HepG2 (cell line): Measurements from ENCODE around the gene KIAA0232. TPM values are rescaled to one million over a fixed set of nuclear protein-coding genes. Genes with fewer than 3 reads are reported as not detected.

ENCODE experiments used
- ATF5 ChIP-seq: sonication (generic); formaldehyde crosslinking; IDR thresholded peaks from 2 replicates; pipeline ENCODE4 v1.4.0; 2020; ENCODE audit warnings: mild to moderate bottlenecking, low read depth, missing genetic modification reagents
- CSRNP1 ChIP-seq: sonication (generic); formaldehyde crosslinking; IDR thresholded peaks from 2 replicates; pipeline ENCODE4 v1.8.1; 2023; ENCODE audit warnings: mild to moderate bottlenecking, missing genetic modification reagents
- EZH2 ChIP-seq: conservative IDR thresholded peaks from 2 replicates; pipeline ENCODE4 v1.6.1; 2012; ENCODE audit warnings: mild to moderate bottlenecking, low read depth, low read length, moderate library complexity
- HNRNPK ChIP-seq: fragments of 200-400 bp; formaldehyde crosslinking; IDR thresholded peaks from 2 replicates; pipeline ENCODE4 v1.6.1; 2018; ENCODE audit warnings: low read length, low read depth, moderate library complexity, mild to moderate bottlenecking; ENCODE audit not compliant: poor library complexity, severe bottlenecking
- JUNB ChIP-seq: sonication (generic); formaldehyde crosslinking; IDR thresholded peaks from 2 replicates; pipeline ENCODE4 v1.8.0; 2022; ENCODE audit warnings: missing genetic modification reagents, mild to moderate bottlenecking, borderline replicate concordance
- LCORL ChIP-seq, 2 experiments: fragments of 450-650 bp in 1 of 2; sonication (generic) in 1 of 2; formaldehyde crosslinking in 1 of 2; IDR thresholded peaks; 2 replicates each; pipeline versions ENCODE4 v1.5.0 to v1.6.1; 2017 to 2020; ENCODE audit warnings: antibody characterized with exemption in 1 of 2, missing genetic modification reagents in 1 of 2
- MAFK ChIP-seq, 2 experiments: IDR thresholded peaks in 1 of 2; conservative IDR thresholded peaks in 1 of 2; 2 replicates each; pipeline ENCODE4 v1.6.1; 2011; ENCODE audit warnings: improper control_type of control experiment in 2 of 2, low read length in 2 of 2
- MZF1 ChIP-seq: sonication (generic); formaldehyde crosslinking; IDR thresholded peaks from 2 replicates; pipeline ENCODE4 v1.8.1; 2023; ENCODE audit warnings: mild to moderate bottlenecking, missing genetic modification reagents, borderline replicate concordance
- NFIB ChIP-seq: sonication (generic); formaldehyde crosslinking; IDR thresholded peaks from 2 replicates; pipeline ENCODE4 v1.9.0; 2021; ENCODE audit warnings: missing genetic modification reagents, mild to moderate bottlenecking, borderline replicate concordance
- PLSCR1 ChIP-seq: sonication (generic); formaldehyde crosslinking; IDR thresholded peaks from 2 replicates; pipeline ENCODE4 v1.5.0; 2020; ENCODE audit warnings: missing genetic modification reagents, mild to moderate bottlenecking, borderline replicate concordance
- PRMT3 ChIP-seq: sonication (generic); formaldehyde crosslinking; IDR thresholded peaks from 2 replicates; pipeline ENCODE4 v1.8.1; 2022; ENCODE audit warnings: low read depth, mild to moderate bottlenecking, moderate library complexity, missing genetic modification reagents, borderline replicate concordance
- TEF ChIP-seq: sonication (generic); formaldehyde crosslinking; IDR thresholded peaks from 2 replicates; pipeline ENCODE4 v1.5.0; 2020; ENCODE audit warnings: missing genetic modification reagents
- ZBTB7A ChIP-seq: sonication (generic); formaldehyde crosslinking; IDR thresholded peaks from 2 replicates; pipeline ENCODE4 v1.8.0; 2022; ENCODE audit warnings: mild to moderate bottlenecking, missing genetic modification reagents
- ZNF235 ChIP-seq: sonication (generic); formaldehyde crosslinking; IDR thresholded peaks from 2 replicates; pipeline ENCODE4 v1.8.1; 2023; ENCODE audit warnings: mild to moderate bottlenecking, missing genetic modification reagents, borderline replicate concordance
- ZNF441 ChIP-seq: sonication (generic); formaldehyde crosslinking; IDR thresholded peaks from 2 replicates; pipeline ENCODE4 v1.7.0; 2021; ENCODE audit warnings: missing genetic modification reagents, borderline replicate concordance
- ZNF546 ChIP-seq: sonication (generic); formaldehyde crosslinking; conservative IDR thresholded peaks from 2 replicates; pipeline ENCODE4 v1.8.1; 2023; ENCODE audit warnings: mild to moderate bottlenecking, missing genetic modification reagents
- ZNF572 ChIP-seq: sonication (generic); formaldehyde crosslinking; IDR thresholded peaks from 2 replicates; pipeline ENCODE4 v1.5.1; 2020; ENCODE audit warnings: mild to moderate bottlenecking, missing genetic modification reagents
- polyA plus RNA-seq, 8 experiments: library from polyadenylated mRNA; depleted of rRNA in 3 of 8; stranded (reverse) in 7 of 8; unstranded in 1 of 8; fragments of >200 nt; fragmentation: Illumina TruSeq in 4 of 8; extraction: Trizol in 4 of 8; gene quantifications; 2 replicates each; pipeline versions ENCODE4 v1.2.1 to v1.2.3, GENCODE V29; 2011 to 2016; ENCODE audit warnings: low read depth in 4 of 8, missing spikeins in 1 of 8, mixed read lengths in 1 of 8; ENCODE audit not compliant: insufficient read depth in 1 of 8
- total RNA-seq, 5 experiments: library from RNA; depleted of rRNA; stranded (reverse); fragments of >200 nt; fragmentation: Illumina TruSeq; extraction: Trizol; gene quantifications; 2 replicates each; pipeline ENCODE4 v1.2.3, GENCODE V29; 2016; ENCODE audit warnings: low read depth in 1 of 5
- TF ChIP-seq, protein P1 (sequence below): sonication (generic); formaldehyde crosslinking; IDR thresholded peaks from 2 replicates; pipeline ENCODE4 v1.8.0; 2022; ENCODE audit warnings: mild to moderate bottlenecking, missing genetic modification reagents; ENCODE audit not compliant: insufficient replicate concordance
- TF ChIP-seq, protein P2 (sequence below): sonication (generic); formaldehyde crosslinking; IDR thresholded peaks from 2 replicates; pipeline ENCODE4 v1.4.0; 2020; ENCODE audit warnings: missing genetic modification reagents
- TF ChIP-seq, protein P3 (sequence below): sonication (generic); formaldehyde crosslinking; IDR thresholded peaks from 2 replicates; pipeline ENCODE4 v1.4.0; 2020; ENCODE audit warnings: mild to moderate bottlenecking, missing genetic modification reagents

KIAA0232 gene
- total and polyA plus RNA-seq, 2 of the 13 experiments (the other 11 are each of a cell fraction or from before 2014, with no cell fraction given): 7.8 to 17.1 TPM

- TF ChIP-seq ZNF546 (CRISPR knock-in tag): no peak
- TF ChIP-seq LCORL (IDR thresholded peaks at IDR 0.05): no peak
- TF ChIP-seq LCORL (CRISPR knock-in tag; IDR thresholded peaks at IDR 0.05): no peak
- TF ChIP-seq TEF (CRISPR knock-in tag): no peak
- TF ChIP-seq CSRNP1 (CRISPR knock-in tag): no peak
- TF ChIP-seq, protein P1, sequence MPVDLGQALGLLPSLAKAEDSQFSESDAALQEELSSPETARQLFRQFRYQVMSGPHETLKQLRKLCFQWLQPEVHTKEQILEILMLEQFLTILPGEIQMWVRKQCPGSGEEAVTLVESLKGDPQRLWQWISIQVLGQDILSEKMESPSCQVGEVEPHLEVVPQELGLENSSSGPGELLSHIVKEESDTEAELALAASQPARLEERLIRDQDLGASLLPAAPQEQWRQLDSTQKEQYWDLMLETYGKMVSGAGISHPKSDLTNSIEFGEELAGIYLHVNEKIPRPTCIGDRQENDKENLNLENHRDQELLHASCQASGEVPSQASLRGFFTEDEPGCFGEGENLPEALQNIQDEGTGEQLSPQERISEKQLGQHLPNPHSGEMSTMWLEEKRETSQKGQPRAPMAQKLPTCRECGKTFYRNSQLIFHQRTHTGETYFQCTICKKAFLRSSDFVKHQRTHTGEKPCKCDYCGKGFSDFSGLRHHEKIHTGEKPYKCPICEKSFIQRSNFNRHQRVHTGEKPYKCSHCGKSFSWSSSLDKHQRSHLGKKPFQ: no peak
- TF ChIP-seq ZBTB7A: no peak
- no peak for TF ChIP-seq HNRNPK
- no peak for TF ChIP-seq MZF1 (CRISPR knock-in tag)
- no peak for TF ChIP-seq PRMT3
- no peak for TF ChIP-seq NFIB (CRISPR knock-in tag)
- TF ChIP-seq ATF5 (CRISPR knock-in tag): no peak
- TF ChIP-seq, protein P2, sequence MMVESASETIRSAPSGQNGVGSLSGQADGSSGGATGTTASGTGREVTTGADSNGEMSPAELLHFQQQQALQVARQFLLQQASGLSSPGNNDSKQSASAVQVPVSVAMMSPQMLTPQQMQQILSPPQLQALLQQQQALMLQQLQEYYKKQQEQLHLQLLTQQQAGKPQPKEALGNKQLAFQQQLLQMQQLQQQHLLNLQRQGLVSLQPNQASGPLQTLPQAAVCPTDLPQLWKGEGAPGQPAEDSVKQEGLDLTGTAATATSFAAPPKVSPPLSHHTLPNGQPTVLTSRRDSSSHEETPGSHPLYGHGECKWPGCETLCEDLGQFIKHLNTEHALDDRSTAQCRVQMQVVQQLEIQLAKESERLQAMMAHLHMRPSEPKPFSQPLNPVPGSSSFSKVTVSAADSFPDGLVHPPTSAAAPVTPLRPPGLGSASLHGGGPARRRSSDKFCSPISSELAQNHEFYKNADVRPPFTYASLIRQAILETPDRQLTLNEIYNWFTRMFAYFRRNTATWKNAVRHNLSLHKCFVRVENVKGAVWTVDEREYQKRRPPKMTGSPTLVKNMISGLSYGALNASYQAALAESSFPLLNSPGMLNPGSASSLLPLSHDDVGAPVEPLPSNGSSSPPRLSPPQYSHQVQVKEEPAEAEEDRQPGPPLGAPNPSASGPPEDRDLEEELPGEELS (CRISPR knock-in tag): peak; percentile 21; the same call in 1 of the 2 replicates
- no peak for TF ChIP-seq ZNF235 (CRISPR knock-in tag)
- TF ChIP-seq MAFK (conservative IDR thresholded peaks at IDR 0.05 in 1 of 2, IDR thresholded peaks at IDR 0.05 in 1 of 2; ENCODE audit: low read length in 2 of 2): no peak
- no peak for TF ChIP-seq EZH2
- TF ChIP-seq ZNF572 (CRISPR knock-in tag): 0 out of 2 replicates have a peak, but pooled peaks have one; percentile 47
- 0 out of 2 replicates have a peak, but pooled peaks have one; percentile 13 for TF ChIP-seq ZNF441
- no peak for TF ChIP-seq PLSCR1
- no peak for TF ChIP-seq JUNB (CRISPR knock-in tag)
- TF ChIP-seq, protein P3, sequence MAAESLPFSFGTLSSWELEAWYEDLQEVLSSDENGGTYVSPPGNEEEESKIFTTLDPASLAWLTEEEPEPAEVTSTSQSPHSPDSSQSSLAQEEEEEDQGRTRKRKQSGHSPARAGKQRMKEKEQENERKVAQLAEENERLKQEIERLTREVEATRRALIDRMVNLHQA (CRISPR knock-in tag): no peak
These were observed 120.0 kb downstream of the KIAA0232 start (continued) for GRCh38 chr4:6902318-6903042.
